Measurements from ENCODE around the gene TMEM9.

TMEM9 gene

DNA sequence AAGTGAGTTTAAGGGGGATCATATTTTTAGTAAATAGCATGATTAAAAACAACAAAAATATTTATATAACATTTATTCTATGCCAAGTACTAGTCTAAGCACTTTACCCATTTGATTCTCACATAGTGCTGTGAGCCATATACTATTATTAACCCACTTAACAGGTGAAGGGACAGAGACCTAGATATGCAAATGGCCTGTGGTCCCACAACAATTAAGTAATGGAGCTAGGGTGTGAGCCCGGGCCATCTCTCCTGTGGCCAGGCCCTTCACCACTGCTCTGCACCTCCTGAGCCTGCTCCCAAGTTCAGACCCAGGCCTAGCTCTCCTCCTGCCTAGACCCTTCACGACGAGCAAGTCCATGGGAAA, 27.8 kb downstream of the TMEM9 start:
- no peak for DNase-seq

DNA sequence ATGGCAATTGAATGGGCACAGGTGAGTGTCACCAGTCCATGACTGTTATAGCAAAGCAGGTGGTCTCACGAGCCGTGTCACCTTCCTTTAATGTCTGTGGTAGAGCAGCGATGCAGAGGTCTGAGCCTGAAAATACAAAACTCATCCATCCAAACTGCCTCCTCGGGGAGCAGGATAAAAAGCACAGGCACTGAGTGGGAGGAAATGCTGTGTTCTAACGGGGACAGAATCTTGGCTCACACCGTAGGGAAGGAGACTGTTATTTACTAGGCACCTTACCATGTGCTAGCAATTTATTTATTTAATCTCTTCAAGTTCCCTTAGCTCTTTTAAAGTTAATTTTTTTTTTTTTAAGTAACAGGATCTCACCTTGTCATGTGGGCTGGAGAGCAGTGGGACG, 28.5 kb downstream of the TMEM9 start:
- no peak for DNase-seq

DNA sequence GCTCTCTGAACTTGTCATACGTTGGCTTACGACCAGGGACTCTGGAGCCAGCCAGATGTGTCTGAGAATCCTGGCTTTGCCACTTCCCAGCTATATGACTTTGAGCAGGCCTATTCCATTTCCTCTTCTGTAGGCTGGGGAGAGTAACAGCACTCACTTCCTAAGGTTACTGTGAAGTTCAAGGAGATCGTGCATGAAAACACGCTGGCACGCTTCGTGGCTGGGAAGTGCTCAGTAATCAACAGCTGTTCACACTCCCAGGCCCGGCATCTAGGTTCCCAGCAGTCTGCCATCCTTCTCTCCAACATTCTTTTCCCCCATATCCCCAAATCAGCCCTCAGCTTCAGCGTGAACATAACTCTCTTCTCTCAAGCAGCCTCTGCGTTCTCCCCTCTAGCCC, 29.3 kb downstream of the TMEM9 start:
- DNase-seq, result no peak

DNA sequence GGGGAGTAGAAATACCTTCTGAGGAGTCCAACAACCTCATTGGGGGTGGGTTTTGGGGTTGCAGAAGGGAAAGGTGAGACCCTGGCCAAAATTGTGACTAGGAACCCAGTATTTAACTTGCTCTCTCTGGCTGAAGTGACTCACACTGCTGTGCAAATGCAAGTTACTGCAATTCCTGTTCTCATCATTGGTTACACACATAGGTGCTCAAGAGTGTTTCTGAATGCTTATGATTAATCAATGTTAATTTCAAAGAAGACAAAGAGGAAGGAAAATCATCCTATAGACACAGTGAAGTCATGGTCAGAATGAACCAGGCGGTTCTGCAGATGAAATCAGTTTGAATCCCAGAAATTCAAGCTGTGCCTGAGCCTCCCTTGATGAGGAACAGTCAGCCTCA, 30.4 kb downstream of the TMEM9 start:
- DNase-seq, result no peak

DNA sequence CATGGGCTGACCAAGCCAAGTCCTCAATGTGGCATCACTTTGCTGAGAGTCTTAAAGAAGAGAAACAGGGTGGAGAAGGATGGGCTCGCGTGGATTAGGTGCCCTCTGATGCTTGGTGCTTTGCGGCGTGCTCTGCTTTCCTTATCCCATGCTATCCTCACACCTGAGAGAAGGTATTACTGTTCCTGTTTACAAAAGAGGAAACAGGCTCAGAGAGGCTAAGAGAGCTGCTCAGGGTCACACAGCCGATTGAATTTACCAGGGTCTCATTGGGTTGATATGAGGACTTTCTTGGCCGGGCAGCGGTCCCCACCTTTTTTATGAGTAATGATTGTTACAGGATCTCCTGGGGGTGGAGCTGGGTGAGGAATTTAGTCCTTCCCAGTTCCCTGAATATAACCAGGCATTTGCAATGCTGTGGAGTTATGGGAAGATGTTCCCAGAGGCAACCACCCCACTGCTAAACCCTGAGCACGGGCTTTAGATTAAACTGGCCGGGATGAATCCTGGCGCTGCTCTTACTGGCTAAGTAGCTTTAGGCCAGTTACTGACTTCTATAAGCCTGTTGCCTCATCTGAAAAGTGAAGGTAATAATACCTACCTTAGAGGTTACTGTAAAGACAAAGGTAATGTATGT, 31.8 kb downstream of the TMEM9 start:
- no peak for DNase-seq

DNA sequence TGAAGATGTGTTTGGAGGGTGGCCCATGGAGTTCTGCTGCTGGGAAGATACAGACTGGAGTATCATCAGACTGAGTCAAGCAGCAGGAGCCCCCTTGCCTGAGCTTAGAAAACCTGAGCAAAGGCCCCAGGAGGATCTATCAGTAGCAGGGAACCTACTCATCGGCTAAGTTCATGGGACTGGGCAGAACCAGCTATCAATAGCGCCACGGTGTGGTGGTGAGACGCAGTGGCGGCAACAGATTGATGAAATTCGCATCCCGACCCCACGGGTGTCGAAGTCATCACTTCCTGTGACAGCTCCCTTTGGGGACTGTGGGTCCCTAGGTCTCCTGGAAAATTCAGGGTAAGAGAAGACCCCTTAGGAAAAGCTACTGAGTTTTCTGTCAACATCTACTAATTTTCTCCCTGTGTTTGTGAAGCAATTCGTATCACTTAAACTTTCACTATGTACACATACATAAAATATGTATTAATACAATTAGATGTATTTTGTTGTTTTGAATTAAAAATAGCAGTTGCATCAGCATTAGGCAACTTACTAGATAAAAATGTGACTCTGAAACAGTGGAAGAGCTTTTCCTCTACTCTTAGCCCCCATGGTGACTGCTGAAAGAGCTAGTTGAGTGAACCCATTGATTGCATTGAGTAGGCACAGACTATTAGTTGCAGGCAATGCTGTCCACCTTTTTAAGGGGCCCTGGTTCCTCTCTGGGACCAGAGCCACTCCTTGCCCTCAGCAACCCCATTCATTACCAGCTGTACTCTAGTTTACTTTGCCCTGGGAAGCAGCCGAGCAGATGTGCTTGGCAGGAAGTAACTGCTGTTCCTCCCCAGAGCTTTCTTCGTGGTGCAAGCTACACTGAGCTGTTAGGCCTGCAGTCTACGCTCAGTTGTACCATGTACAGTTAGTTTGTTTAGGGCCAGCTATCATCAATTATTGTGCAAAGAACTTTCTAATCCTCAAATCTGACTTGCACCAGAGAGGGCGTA, 34.8 kb downstream of the TMEM9 start:
- DNase-seq, result no peak

DNA sequence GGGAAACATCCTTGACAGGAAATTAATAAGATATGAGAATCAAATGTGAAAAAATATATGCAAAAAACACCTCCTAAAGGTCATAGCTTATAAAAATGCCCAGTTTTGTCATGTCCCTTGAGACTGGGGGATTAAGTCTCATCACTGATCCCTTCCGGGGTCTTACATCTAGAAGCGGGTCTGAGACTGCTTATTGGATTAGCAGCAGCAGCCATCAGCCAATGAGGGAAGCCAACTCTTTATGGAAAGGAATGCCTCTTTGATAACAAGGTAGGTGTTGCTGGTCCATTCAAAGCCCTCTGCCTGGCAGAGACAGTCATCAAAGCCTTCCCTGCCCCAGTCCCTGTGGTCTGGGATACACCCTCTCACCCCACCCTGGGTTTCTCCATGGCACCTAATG, 38.2 kb downstream of the TMEM9 start:
- DNase-seq, result no peak

DNA sequence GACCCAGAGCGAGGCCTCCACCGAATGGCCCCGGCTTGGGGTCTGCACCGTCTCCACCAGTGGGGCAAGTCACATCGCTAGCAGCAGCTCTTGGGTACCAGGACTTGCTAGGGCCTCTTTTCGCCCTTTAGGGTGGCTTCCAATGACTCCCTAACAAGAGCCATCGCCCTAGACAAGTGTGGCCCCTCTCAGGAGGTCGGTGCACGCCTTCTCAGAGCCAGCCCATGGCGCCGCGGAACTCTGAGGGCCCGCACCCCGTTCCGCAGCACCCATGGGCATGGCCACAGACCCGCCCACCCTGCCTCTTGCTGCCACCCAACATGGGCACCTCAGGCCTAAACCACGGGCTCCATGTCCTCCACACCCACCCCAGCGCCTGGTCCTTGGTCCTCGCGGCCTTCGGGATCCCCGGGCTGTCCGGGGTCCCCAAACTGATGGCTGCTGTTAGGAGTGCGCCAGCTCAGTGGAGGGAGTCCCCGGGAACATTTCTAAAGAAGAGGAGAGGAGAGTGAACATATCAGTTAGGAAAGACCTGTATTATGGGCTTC, 38.8 kb downstream of the TMEM9 start:
- DNase-seq, result no peak

DNA sequence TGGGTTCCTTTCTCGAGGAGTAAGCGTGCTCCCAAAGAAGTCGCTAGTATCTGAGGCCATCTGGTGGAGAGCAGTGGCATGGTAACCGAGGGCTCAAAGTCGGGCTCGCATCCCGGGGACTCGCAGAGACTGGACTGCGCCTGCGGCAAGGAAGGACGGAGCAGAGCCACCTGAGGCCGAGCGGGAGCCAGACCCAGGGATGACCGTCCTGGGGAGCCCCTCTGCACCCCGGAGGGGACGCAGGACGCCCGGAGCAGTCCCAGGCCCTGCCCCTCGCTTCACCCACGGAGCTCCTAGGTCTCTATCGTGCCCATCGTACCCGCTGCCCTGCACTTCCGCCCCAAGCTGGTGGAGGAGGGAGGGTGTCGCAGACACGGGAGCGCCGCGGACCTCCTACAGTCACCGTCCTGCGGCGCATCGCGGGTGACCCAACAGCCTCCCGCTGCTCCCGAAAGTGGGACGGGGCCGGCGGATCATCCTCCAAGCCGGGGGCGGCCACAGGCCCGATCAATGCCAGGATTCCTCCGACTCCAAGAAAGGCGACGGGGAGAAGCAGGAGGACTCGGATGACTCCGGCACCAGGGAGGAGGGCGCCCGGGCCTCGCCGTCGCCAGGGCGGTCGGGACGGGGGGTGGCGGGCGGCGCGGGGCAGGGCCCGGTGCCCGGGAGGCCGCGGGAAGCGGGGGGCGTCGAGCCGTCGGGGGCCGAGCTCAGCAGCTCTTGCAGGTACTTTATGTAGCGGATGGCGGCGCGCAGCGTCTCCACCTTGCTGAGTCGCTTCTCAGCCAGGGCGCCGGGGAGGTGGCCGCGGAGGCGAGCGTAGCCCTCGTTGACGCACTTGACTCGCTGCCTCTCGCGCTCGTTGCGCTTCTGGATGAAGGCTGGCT, 39.8 kb downstream of the TMEM9 start:
- peak; percentile 62 to 68 for DNase-seq

DNA sequence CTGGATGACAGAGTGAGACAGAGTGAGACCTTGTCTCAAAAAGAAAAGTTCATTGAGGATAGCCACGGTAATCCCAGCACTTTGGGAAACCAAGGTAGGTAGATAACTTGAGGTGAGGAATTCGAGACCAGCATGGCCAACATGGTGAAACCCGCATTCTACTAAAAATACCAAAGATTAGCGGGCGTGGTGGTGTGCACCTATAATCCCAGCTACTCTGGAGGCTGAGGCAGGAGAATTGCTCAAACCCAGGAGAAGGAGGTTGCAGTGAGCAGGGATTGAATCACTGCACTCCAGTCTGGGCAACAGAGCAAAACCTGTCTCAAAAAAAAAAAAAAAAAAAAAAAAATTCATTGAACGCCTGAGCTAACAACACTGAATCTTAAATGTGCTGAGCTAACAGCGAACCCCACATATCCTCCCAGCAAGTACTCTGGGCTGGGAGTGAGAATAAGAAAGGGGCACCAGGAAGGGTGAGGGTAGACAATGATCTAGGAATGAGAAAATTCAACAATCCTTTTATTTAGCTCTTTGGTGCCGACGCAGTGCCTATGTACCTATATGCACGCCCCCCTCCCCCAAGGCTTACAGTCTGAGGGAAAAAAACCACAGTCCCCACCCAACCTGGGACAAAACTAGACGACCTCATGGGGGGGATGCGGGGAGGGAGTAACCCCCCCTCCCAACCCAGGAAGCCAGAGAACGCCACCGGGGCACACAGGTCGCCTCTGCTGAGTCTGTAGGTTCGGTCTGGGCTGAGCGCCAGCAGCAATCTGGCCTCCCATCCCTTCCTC, 40.6 kb downstream of the TMEM9 start:
- no peak for DNase-seq

DNA sequence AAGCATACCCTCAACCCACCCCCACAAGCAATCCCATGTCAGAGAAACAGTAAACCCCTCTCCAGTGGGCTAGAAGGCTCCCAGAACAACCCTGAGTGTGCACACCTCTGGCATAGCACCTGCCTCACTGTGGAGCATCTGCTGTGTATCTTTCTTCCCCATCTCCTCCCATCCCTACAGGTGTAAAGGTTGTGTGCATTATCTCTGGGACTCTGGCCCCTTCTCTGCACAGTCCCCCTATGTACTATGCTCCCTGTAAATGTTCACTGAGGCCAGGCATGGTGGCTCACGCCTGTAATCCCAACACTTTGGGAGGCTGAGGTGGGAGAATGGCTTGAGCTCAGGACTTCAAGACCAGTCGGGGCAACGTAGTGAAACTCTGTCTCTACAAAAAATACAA, 41.3 kb downstream of the TMEM9 start:
- DNase-seq, result no peak

DNA sequence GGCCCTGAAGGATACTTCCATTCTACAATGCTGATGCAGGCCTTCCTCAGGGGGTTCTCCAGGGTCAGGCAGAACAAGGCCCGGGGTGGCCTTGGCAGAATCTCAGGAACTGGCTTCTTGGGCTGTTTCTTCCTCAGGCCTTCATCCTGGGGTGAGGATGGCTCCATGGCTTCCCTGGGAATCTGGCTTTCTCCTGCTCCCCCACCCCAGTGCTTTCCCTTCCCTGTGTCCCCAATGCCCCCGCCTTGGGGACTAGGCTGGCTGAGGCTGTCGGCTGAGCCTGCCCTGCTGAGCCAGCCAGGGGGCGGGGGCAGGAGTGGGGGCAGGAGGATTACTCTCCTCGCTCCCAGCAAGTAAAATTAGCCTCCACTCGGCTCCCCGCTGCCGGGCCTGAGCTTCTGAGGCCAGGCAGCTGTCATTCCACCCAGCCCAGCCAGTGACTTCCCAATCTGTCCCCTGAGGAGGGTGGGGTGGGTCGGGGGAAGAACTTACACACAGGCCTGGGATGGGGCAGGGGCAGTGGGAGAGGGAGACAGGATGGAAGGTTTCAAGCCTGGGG, 42.0 kb downstream of the TMEM9 start, which contains the start of gene CACNA1S:
Gene CACNA1S (minus strand): TSS at position 254 of the 559 bp plus-strand sequence. CDS start 87 bp downstream, at position 167.
- no peak for DNase-seq

DNA sequence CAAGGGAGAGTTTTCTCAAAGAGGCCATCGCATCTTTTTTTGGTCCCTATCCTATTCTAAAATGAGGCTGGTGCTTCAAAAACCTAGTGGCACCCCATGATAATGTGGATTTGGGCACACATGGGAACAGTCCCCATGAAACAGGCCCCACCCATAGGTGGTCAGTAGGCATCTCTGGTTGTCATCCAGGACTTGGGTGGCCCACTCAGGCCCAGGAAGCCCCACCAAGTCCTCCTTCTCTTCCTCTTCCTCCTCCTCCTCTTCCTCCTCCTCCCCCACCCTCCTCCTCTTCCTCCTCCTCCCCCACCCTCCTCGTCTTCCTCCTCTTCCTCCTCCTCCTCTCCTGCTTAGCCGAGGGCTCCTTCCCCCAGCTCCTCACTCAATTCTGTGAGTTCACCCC, 42.6 kb downstream of the TMEM9 start:
- DNase-seq, result no peak

DNA sequence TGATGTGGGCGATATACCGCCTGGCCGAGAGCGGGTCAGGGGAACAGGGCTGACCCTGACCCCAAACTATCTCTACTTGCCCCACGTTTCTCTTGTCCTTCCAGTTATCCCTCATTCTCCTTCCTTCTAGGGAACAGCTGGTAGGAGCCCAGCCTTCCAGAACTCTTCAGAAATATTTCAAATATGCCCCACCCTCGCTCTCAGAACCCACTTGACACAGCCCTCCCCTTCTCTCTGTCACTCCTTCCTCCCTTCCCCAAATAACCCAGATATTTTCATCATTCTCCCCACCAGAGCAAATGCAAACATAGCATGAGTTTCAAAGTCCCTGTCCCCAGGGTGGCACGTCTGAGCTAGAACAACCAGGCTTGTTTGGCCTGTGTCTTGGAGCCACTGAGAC, 43.1 kb downstream of the TMEM9 start:
- no peak for DNase-seq

DNA sequence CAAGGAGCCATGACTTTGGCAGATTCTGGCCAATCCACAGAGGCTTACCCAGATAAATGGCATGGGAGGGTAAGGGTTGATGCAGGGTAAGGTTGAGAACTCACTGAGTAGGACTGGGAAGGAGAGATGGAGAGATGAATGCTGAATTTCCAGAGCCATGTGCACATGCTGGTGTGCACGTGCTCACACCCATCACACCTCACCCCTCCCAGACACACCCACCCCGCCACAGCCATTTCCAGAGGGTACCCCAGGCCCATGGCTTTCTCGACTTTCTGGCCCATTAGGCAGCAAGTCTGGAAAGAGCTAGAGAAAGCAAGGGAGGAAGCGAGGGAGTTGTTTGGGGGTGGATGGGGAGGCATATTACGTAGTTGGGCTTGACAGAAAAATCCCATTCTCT, 43.7 kb downstream of the TMEM9 start:
- DNase-seq, result no peak

DNA sequence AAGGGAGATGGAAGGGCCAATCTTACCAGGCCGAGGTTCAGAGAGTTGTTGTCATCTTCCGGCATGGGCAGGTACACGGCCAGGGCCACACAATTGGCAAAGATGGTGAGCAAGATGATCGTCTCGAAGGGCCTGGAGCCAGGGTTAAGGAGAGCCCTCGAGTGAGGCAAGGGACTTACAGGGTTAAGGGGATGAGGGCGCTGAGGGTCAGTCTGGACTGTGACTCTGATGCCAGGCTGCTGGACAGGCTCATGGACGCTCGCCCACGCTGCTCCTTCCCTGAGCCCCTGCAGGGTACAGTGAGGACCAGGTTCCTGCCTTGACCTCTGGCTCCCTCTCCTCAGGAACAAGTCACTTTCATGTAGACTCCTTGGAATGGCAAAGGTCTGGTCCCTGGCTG, 44.1 kb downstream of the TMEM9 start:
- DNase-seq, result no peak

DNA sequence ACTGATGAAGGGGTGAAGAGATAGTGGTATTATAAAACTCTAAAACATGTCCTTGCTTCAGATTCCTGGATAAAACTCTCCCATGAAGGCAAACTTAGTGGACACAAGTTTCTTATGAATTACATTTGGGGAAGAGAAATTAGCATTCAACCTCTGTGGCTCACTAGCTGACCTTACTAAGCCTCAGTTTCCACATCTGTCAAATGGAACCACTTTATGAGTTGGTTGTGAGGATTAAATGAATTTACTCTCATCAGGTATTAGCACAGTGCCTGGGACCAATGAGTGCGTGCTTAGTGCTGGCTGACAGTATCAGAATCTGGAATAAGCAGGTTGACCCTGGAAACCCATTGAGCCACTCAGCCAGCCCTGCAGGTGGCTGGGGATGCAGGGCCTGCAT, 44.6 kb downstream of the TMEM9 start:
- DNase-seq, result no peak

DNA sequence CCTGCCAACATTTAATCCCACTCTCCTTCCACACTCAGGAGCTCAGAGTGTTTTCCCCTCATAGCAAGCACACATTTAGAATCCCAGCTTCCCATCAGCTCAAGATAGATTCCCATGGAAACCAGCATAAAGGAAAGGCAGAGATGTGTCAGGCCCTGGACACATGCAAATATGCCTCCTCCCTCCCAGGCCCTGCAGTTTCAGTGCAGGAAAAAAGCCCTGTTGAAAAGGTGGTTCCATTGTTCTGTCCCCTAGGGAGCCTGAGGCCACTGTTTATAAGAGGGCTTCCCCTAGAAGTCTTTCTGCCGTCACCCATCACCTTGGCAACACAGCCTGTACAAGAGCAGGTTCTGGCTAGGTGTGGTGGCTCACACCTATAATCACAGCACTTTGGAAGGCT, 45.7 kb downstream of the TMEM9 start:
- no peak for DNase-seq

DNA sequence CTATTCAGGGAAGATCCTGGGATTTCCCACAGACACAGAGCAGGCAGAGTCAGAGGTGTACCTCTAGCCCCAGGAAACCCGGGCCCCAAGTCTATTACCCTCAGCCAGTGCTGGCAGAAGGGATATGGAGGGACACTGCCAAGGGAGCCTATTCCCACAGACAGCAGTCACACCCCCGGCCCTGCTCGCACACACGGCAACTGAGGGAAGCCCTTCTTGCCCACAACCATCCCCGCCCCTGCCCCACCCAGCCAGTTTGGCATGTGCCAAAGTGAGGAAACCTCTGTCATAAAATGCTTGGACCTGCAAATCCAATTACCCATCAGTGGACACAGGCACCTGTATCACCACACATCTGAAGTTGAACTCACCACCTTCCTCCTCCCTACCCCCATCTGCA, 48.6 kb downstream of the TMEM9 start:
- no peak for DNase-seq

DNA sequence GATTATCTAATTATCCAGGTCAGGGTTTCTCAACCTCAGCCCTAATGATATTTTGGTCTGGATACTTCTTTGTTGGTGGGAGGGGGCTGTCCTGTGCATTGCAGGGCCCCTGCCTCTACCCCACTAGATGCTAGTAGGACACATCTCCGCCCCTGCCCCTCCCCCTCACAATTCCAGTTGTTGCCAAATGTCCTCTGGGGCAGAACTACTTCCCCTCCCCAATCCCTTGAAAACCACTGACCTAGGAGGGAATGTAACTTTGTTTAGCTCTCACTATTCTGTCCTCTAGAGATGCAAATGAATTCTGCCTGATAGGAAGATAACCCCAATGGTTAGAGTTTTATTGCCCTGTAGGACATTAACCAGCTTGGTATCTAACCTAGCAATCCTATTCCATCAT, 50.1 kb downstream of the TMEM9 start:
- no peak for DNase-seq

DNA sequence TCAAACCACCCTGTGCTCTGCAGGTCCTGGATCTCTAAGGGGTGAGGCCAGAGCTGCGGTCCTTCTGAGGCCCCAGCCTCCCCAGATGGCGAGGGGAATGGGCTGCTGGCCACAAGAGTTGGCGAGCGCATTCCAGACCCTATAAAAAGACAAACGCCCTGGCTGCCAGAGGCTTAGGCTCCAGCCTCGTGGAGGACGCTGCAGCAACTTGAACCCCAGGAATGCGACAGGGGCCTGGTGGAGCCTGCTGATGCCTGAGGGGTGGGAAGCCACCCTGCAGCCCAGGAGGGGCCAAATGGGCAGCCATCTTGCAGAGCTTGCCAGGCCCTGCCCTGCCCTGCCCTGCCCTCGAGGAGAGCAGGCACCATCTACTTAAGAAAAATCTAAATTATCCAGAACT, 50.6 kb downstream of the TMEM9 start:
- DNase-seq, result no peak
